Measurements from ENCODE around the gene ZNF185.

ZNF185 gene

GRCh38 chrX:152905081-152905420 is 7.2 kb downstream of the ZNF185 start (continued):
- TF ChIP-seq ZBTB10 (tag by site-specific recombination; IDR thresholded peaks at IDR 0.05), result no peak
- TF ChIP-seq HOXC10 (CRISPR knock-in tag; IDR thresholded peaks at IDR 0.05), result no peak
- TF ChIP-seq ZNF394 (tag by site-specific recombination; IDR thresholded peaks at IDR 0.05; ENCODE audit: borderline replicate concordance), result no peak

- no peaks in the 10 kb centered on the region for H3K4me1 ChIP-seq (ENCODE audit: control insufficient read depth, insufficient read depth, low read length)
- ChIA-PET POLR2A (interaction anchor here (0.8 to 1.1 kb wide), 3 partner anchors 19 to 77 kb away, joined by 3 read pairs; partner anchors contain the start of genes CETN2 and NSDHL), CTCF (interaction anchor here (1.2 to 2.3 kb wide), 3 partner anchors 8 to 19 kb away, joined by 3 to 15 read pairs (median 3); no protein-coding TSS in a partner anchor)
- TF ChIP-seq ZNF571 (tag by site-specific recombination; IDR thresholded peaks at IDR 0.05) (no peak), ZNF324 (tag by site-specific recombination; IDR thresholded peaks at IDR 0.05) (no peak), ZNF350 (tag by site-specific recombination; IDR thresholded peaks at IDR 0.05) (no peak), PRDM1 (tag by site-specific recombination; IDR thresholded peaks at IDR 0.05) (peak; percentile 45; the same call in 1 of the 2 replicates), GLIS2 (tag by site-specific recombination; IDR thresholded peaks at IDR 0.05) (peak; percentile 60), ZSCAN23 (tag by site-specific recombination; IDR thresholded peaks at IDR 0.05) (no peak), ZNF639 (tag by site-specific recombination; IDR thresholded peaks at IDR 0.05) (no peak), ZIC2 (tag by site-specific recombination; IDR thresholded peaks at IDR 0.05) (0 out of 2 replicates have a peak, but pooled peaks have one; percentile 39), ZNF629 (tag by site-specific recombination; IDR thresholded peaks at IDR 0.05) (peak; percentile 71), ZNF600 (tag by site-specific recombination; IDR thresholded peaks at IDR 0.05) (peak; percentile 54), ZNF184 (tag by site-specific recombination; IDR thresholded peaks at IDR 0.05) (no peak), ZNF664 (tag by site-specific recombination; IDR thresholded peaks at IDR 0.05) (no peak), ZBTB21 (tag by site-specific recombination; IDR thresholded peaks at IDR 0.05) (peak; percentile 62), ZNF707 (tag by site-specific recombination; IDR thresholded peaks at IDR 0.05) (no peak), SP2 (tag by site-specific recombination; IDR thresholded peaks at IDR 0.05) (peak; percentile 54), ATF2 (tag by site-specific recombination; IDR thresholded peaks at IDR 0.05; ENCODE audit: low read depth) (0 out of 2 replicates have a peak, but pooled peaks have one; percentile 29), ZNF777 (tag by site-specific recombination; IDR thresholded peaks at IDR 0.05; ENCODE audit: borderline replicate concordance) (no peak), ZFHX2 (tag by site-specific recombination; conservative IDR thresholded peaks at IDR 0.05) (peak; percentile 77), ZBTB20 (tag by site-specific recombination; IDR thresholded peaks at IDR 0.05) (peak; percentile 99), ZXDB (tag by site-specific recombination; IDR thresholded peaks at IDR 0.05) (no peak), ZNF335 (tag by site-specific recombination; conservative IDR thresholded peaks at IDR 0.05) (peak; percentile 65), ZBTB17 (tag by site-specific recombination; IDR thresholded peaks at IDR 0.05) (peak; percentile 73), EGR2 (tag by site-specific recombination; IDR thresholded peaks at IDR 0.05; ENCODE audit: low read depth) (peak; percentile 56; the same call in 1 of the 2 replicates), PATZ1 (tag by site-specific recombination; IDR thresholded peaks at IDR 0.05) (peak; percentile 44; the same call in 1 of the 2 replicates), KLF7 (tag by site-specific recombination; IDR thresholded peaks at IDR 0.05; ENCODE audit: borderline replicate concordance) (no peak), YY1 (tag by site-specific recombination; IDR thresholded peaks at IDR 0.05) (no peak), KLF1 (tag by site-specific recombination; IDR thresholded peaks at IDR 0.05) (no peak)
- H3K4me3 ChIP-seq (ENCODE audit: low read depth, low read length), result peak overlapping the region; percentile 15; the same call in 1 of the 2 replicates
- no peaks in the 10 kb centered on the region for H3K36me3 ChIP-seq (ENCODE audit: control insufficient read depth in 2 of 2, insufficient read depth in 1 of 2, low read length in 2 of 2)
- no peaks in the 10 kb centered on the region for H3K9me3 ChIP-seq (ENCODE audit: control insufficient read depth, insufficient read depth, low read depth, low read length)
- H3K27ac ChIP-seq (ENCODE audit: extremely low read depth, low read depth, low read length), result no peak overlapping the region
These were observed 9.3 kb downstream of the ZNF185 start for GRCh38 chrX:152907084-152907651.
